ENCODE data around the gene ELK1.

Gene ELK1

DNA sequence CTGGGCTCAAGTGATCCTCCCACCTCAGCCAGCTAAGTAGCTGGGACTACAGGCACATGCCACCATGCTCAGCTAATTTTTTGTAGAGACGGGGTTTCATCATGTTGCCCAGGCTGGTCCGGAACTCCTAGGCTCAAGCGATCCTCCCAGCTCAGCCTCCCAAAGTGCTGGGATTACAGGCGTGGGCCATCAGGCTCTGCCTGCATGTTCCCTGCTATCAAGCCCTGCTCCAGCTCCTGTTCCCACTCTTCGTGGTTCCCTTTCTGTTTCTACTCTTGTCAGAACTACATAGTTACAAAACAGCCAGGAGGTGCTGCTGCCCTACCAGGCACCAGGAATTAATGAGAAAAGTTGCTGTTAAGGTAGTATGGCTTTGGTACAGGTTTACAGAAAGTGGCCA lies 59.4 kb downstream of the ELK1 start:
- Histone ChIP-seq H3K27ac (no peak overlapping the region), H3K36me3 (ENCODE audit: insufficient read depth) (no peaks in the 10 kb centered on the region), H2AFZ (ENCODE audit: low read depth) (no peak overlapping the region), H3K27me3 (ENCODE audit: insufficient read depth, low read depth) (no peaks in the 10 kb centered on the region), H3K4me3 (IDR thresholded peaks at IDR 0.05; ENCODE audit: insufficient read depth, low read depth, low read length) (no peak overlapping the region), H3K9ac (no peak overlapping the region), H3K4me1 (ENCODE audit: low read depth, poor library complexity, severe bottlenecking) (no peaks in the 10 kb centered on the region), H3K79me2 (ENCODE audit: insufficient read depth, low read depth) (no peaks in the 10 kb centered on the region), H4K20me1 (ENCODE audit: insufficient read depth) (no peaks in the 10 kb centered on the region), H3K4me2 (no peak overlapping the region)
- TF ChIP-seq, protein P1, sequence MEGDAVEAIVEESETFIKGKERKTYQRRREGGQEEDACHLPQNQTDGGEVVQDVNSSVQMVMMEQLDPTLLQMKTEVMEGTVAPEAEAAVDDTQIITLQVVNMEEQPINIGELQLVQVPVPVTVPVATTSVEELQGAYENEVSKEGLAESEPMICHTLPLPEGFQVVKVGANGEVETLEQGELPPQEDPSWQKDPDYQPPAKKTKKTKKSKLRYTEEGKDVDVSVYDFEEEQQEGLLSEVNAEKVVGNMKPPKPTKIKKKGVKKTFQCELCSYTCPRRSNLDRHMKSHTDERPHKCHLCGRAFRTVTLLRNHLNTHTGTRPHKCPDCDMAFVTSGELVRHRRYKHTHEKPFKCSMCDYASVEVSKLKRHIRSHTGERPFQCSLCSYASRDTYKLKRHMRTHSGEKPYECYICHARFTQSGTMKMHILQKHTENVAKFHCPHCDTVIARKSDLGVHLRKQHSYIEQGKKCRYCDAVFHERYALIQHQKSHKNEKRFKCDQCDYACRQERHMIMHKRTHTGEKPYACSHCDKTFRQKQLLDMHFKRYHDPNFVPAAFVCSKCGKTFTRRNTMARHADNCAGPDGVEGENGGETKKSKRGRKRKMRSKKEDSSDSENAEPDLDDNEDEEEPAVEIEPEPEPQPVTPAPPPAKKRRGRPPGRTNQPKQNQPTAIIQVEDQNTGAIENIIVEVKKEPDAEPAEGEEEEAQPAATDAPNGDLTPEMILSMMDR (conservative IDR thresholded peaks at IDR 0.05; ENCODE audit: low read depth, low read length) = no peak

DNA sequence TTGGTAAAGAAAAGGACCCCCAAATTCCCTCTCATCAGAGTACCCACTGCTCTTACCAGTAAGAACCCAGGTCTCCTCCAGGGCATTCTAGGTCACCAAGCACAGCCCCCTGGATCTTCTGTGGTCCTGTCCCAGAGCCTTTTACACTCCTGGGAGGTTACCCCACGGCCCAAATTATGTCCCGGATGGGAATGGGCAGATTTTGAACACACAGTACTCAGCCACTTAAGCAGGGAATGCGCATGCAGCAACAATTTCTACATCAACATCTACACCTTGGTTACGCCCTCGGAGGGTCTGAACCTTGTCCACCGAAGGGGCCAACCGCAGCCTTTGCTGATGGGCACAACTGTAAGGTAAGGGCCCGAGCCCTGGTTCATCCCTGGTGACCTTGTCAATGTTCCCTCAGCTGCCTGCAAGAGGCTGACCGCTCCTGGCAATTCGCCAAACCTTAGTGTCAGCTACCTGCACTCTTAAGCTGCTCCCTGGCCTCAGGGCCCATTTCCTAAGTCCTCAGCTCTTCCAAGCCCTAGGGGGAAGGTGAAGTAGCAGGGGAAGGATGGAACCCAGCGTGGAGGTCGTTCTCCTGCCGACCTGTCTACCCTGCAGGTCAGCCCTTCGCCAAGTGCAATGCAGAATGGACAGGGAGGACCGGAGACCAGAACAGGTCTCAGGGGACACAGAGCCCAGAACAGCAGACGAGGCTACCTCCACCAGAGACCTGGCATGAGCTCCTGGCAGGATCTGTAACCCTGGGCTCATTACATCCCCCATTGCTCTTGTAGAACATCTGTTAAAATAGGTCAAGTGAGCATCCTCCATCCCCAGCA lies 62.2 kb downstream of the ELK1 start:
- H3K9ac ChIP-seq = no peak overlapping the region
- H3K36me3 ChIP-seq (ENCODE audit: insufficient read depth) = no peaks in the 10 kb centered on the region
- no peaks in the 10 kb centered on the region for H3K79me2 ChIP-seq (ENCODE audit: insufficient read depth, low read depth)
- H2AFZ ChIP-seq (ENCODE audit: low read depth) = no peak overlapping the region
- no peaks in the 10 kb centered on the region for H3K4me1 ChIP-seq (ENCODE audit: low read depth, poor library complexity, severe bottlenecking)
- no peaks in the 10 kb centered on the region for H4K20me1 ChIP-seq (ENCODE audit: insufficient read depth)
- no peak overlapping the region for H3K4me2 ChIP-seq
- no peak overlapping the region for H3K27ac ChIP-seq
- TF ChIP-seq, protein P1 (conservative IDR thresholded peaks at IDR 0.05; ENCODE audit: low read depth, low read length) = no peak
- H3K4me3 ChIP-seq (IDR thresholded peaks at IDR 0.05; ENCODE audit: insufficient read depth, low read depth, low read length) = no peak overlapping the region
- H3K27me3 ChIP-seq (ENCODE audit: insufficient read depth, low read depth) = no peaks in the 10 kb centered on the region

DNA sequence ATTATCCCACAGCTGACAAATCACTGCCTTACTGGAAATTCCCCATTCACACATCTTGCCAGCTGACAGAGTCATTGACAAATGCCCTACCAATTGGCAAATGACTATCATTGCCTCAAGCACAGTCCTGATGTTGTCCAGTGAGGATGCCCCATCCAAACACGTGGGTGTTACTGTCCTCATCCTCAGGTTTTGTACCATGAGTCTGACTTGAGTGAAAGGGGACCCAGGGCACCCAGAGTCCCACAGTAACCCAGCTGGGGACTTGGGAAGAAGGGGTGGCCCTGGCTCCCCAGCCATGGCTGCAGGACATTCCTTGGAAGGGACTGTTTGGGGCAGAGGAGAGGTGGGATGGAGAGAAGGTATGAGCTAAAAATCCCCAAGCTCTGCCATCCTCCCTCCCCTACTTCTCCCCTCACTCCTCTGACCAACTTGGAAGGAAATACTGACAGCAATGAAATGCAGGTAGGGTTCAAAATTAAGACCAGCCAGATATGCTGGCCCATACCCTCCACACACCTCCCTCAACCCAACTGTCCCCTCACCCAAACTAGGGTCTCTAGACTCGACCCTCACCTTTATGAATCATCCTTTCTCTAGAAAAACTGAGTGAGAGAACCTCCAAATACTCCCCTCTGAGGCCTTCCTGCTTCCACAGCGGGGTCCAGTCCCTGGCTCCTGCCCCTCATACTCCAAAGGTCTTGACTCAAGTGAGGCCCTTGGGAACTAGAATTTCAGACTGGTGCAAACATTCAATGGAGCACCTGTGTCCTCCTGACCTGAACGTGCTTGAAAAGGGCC lies 63.1 kb downstream of the ELK1 start:
- Histone ChIP-seq H3K27me3 (ENCODE audit: insufficient read depth, low read depth) (no peaks in the 10 kb centered on the region), H3K4me2 (no peak overlapping the region), H3K9ac (no peak overlapping the region), H4K20me1 (ENCODE audit: insufficient read depth) (no peaks in the 10 kb centered on the region), H3K27ac (no peak overlapping the region), H3K4me1 (ENCODE audit: low read depth, poor library complexity, severe bottlenecking) (no peaks in the 10 kb centered on the region), H3K36me3 (ENCODE audit: insufficient read depth) (no peaks in the 10 kb centered on the region), H2AFZ (ENCODE audit: low read depth) (no peak overlapping the region), H3K79me2 (ENCODE audit: insufficient read depth, low read depth) (no peaks in the 10 kb centered on the region), H3K4me3 (IDR thresholded peaks at IDR 0.05; ENCODE audit: insufficient read depth, low read depth, low read length) (no peak overlapping the region)
- TF ChIP-seq, protein P1 (conservative IDR thresholded peaks at IDR 0.05; ENCODE audit: low read depth, low read length) = no peak

DNA sequence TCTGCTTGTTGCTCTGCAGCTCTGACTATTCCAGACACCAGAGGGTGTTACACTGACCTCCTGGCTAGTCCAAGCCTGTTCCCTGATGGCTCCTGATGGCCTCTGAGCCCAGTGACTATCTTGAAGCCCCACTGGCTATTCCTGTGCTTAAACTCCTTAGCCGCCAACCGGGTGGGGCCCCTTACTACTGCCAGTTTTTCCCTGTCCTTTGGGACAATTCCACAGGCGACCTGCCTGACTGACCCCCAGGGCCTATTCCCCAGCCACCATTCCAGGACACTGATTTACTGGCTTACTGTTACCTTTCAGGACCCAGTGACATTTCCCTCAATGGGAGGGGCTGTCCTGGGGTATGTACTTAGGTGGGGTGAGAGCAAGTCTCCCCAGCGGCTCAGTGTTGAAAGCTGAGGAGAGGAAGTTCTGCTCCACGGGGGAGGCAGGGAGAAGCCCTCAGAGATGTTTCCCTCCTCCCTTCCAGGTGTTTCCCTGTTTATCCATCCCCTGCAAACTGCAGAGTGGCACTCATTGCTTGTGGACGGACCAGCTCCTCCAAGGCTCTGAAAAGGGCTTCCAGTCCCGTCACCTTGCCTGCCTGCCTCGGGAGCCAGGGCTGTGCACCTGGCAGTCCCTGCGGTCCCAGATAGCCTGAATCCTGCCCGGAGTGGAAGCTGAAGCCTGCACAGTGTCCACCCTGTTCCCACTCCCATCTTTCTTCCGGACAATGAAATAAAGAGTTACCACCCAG lies 64.1 kb downstream of the ELK1 start:
- no peaks in the 10 kb centered on the region for H4K20me1 ChIP-seq (ENCODE audit: insufficient read depth)
- no peak overlapping the region for H3K9ac ChIP-seq
- H3K79me2 ChIP-seq (ENCODE audit: insufficient read depth, low read depth) = no peaks in the 10 kb centered on the region
- H3K36me3 ChIP-seq (ENCODE audit: insufficient read depth) = no peaks in the 10 kb centered on the region
- TF ChIP-seq, protein P1 (conservative IDR thresholded peaks at IDR 0.05; ENCODE audit: low read depth, low read length) = no peak
- H3K27ac ChIP-seq = no peak overlapping the region
- H3K4me1 ChIP-seq (ENCODE audit: low read depth, poor library complexity, severe bottlenecking) = no peaks in the 10 kb centered on the region
- no peak overlapping the region for H3K4me3 ChIP-seq (IDR thresholded peaks at IDR 0.05; ENCODE audit: insufficient read depth, low read depth, low read length)
- H2AFZ ChIP-seq (ENCODE audit: low read depth) = no peak overlapping the region
- no peaks in the 10 kb centered on the region for H3K27me3 ChIP-seq (ENCODE audit: insufficient read depth, low read depth)
- H3K4me2 ChIP-seq = no peak overlapping the region

Measured in KMS-11 (cell line).